AG04449 (cell line): Measurements from ENCODE around the gene MIX23.

Source experiments
- CTCF ChIA-PET: fragments of 350-600 bp; formaldehyde crosslinking; extraction: SDS; loops from one replicate; lab custom pipeline; 2021; ENCODE audit warnings: antibody characterized with exemption; lab: Yijun Ruan, JAX
- POLR2A ChIA-PET: fragments of 400-600, 350-600 bp; formaldehyde crosslinking; extraction: SDS; loops from one replicate; lab custom pipeline; 2020; ENCODE audit warnings: antibody characterized with exemption, inconsistent platforms; lab: Yijun Ruan, JAX
- DNase-seq: peaks from one replicate; pipeline ENCODE4 v3.0.0-alpha.2; 2010; ENCODE audit warnings: low read depth, low spot score
- H3K4me3 ChIP-seq: 2 replicates; pipeline ENCODE4 v1.5.1; 2011; ENCODE audit warnings: low read depth, mild to moderate bottlenecking, control low read depth, low read length
- CTCF ChIP-seq: IDR thresholded peaks from one replicate; pipeline ENCODE4 v1.5.1; 2011; ENCODE audit warnings: mild to moderate bottlenecking, moderate library complexity, low read length, control low read depth, inconsistent platforms; ENCODE audit not compliant: insufficient read depth; ENCODE audit errors: missing control alignments

The MIX23 gene

DNA sequence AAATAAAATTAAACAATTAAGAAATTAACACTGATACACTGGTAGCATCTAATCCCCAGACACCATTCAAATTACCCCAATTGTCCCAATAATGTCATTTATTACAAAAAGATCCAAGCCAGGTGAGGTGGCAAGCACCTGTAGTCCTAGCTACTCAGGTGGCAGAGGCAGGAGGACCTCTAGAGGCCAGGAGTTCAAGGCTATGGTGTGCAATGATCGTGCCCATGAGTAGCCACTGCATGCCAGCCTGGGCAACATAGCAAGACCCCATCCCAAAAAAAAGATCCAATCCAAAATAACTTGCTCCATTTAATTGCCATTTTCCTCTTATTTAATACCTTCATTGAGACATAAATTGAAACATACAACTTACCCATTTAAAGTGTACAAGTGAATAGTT lies 40.2 kb downstream of the MIX23 start:
- no peak for DNase-seq
- CTCF ChIA-PET: no interaction called here
- H3K4me3 ChIP-seq: no peak overlapping the region

GRCh38 chr3:122332551-122332950 lies 50.5 kb downstream of the MIX23 start:
- no peak overlapping the region for H3K4me3 ChIP-seq
- no peak for TF ChIP-seq CTCF
- CTCF ChIA-PET: no interaction called here
- POLR2A ChIA-PET: no interaction called here
- DNase-seq: no peak

More for the DNA sequence above, 40.2 kb downstream of the MIX23 start:
- no peak for TF ChIP-seq CTCF
- POLR2A ChIA-PET: no interaction called here

DNA sequence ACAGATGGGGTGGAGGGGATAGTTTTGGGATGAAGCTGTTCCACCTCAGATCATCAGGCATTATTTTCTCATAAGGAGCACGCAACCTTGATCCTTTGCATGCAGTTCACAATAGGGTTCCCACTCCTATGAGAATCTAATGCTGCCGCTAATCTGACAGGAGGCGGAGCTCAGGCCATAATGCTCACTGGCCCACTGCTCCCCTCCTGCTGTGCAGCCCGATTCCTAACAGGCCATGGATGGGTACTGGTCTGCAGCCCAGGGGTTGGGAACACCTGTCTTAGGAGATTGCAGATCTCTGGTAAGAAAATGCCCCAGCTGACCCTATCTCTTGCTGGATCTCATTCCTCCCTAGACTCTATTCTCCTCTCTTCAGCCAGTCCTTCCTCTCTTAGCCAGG lies 51.1 kb downstream of the MIX23 start:
- no peak overlapping the region for H3K4me3 ChIP-seq
- TF ChIP-seq CTCF: no peak
- no peak for DNase-seq
- CTCF ChIA-PET: no interaction called here
- POLR2A ChIA-PET: no interaction called here

- ChIA-PET CTCF (no interaction called here), POLR2A (no interaction called here)
- no peak overlapping the region for H3K4me3 ChIP-seq
- DNase-seq: no peak
- TF ChIP-seq CTCF: no peak
Measured at GRCh38 chr3:122325769-122326168, 57.3 kb downstream of the MIX23 start.

GRCh38 chr3:122324871-122325323 lies 58.1 kb downstream of the MIX23 start, which contains the start of gene CSTA:
TSS of gene CSTA (plus strand) at chr3:122325248. CDS start at chr3:122325293, 45 bp downstream.
- CTCF ChIA-PET: no interaction called here

More at GRCh38 chr3:122324871-122325323, 58.1 kb downstream of the MIX23 start, which contains the start of gene CSTA:
- POLR2A ChIA-PET: no interaction called here
- no peak within 1 kb of the TSS for H3K4me3 ChIP-seq
- DNase-seq: no peak
- TF ChIP-seq CTCF: no peak
